Esophagus squamous epithelium (tissue), 4 donors: Measurements from ENCODE around the gene OTOA.
"Not testable (repeated sequence)": the region's sequence is repeated elsewhere in the genome, so short reads cannot be mapped to it uniquely, and the experiment has no call there.

Source experiments
- POLR2A ChIP-seq, 4 donors: fragments of 450-650 bp; IDR thresholded peaks; one replicate each; pipeline ENCODE4 v1.6.1; 2017; ENCODE audit warnings: antibody characterized with exemption in 4 of 4, mild to moderate bottlenecking in 4 of 4, moderate library complexity in 3 of 4
- TF ChIP-seq, protein P1 (sequence below), 6 experiments: fragments of 450-650 bp in 4 of 6; fragments of 200-600 bp in 2 of 6; sonication (generic) in 2 of 6; IDR thresholded peaks; one replicate each; pipeline ENCODE4 v1.5.1; 2016 to 2019; ENCODE audit warnings: antibody characterized with exemption in 6 of 6, mild to moderate bottlenecking in 4 of 6, moderate library complexity in 4 of 6

DNA sequence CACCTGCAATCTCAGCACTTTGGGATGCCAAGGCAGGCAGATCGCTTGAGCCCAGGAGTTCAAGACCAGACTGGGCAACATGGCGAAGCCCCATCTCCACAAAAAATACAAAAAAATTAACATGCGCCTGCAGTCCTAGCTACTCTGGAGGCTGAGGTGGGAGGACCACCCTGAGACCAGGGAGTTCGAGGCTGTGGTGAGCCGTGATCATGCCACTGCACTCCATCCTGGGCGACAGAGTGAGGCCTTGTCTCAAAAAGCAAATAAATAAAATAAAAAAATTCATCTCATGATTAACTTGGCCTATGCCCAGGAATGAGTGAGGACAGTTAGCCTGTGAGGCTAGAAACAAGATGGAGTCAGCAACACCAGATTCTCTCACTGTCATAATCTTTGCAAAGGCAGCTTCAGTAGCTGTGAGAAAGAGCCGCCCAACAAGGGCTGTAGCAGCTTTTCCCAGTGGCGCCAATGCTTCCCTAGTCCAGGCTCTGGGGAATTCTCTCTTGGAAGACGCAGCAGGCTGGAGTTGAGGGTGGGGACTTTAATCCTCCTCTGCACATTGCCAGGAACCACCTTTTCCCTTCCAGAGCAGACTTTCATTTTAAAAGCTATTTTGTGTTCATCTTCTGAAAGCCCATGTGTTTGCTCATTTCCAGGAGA, 108.9 kb downstream of the OTOA start:
- TF ChIP-seq, protein P1, sequence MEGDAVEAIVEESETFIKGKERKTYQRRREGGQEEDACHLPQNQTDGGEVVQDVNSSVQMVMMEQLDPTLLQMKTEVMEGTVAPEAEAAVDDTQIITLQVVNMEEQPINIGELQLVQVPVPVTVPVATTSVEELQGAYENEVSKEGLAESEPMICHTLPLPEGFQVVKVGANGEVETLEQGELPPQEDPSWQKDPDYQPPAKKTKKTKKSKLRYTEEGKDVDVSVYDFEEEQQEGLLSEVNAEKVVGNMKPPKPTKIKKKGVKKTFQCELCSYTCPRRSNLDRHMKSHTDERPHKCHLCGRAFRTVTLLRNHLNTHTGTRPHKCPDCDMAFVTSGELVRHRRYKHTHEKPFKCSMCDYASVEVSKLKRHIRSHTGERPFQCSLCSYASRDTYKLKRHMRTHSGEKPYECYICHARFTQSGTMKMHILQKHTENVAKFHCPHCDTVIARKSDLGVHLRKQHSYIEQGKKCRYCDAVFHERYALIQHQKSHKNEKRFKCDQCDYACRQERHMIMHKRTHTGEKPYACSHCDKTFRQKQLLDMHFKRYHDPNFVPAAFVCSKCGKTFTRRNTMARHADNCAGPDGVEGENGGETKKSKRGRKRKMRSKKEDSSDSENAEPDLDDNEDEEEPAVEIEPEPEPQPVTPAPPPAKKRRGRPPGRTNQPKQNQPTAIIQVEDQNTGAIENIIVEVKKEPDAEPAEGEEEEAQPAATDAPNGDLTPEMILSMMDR (IDR thresholded peaks at IDR 0.05) = not testable (repeated sequence)
- not testable (repeated sequence) for TF ChIP-seq POLR2A (IDR thresholded peaks at IDR 0.05)
